DND-41 (cell line): ENCODE data around the gene EML1.

ENCODE experiments used
- ATAC-seq: fragments of 200-7000 bp; cut with Tn5 transposase; 3 replicates; pipeline ENCODE4 v1.9.1; 2021; ENCODE audit warnings: low read depth; ENCODE audit not compliant: insufficient read depth
- DNase-seq: peaks from one replicate; pipeline ENCODE4 v3.0.0-alpha.2; 2020
- H2AFZ ChIP-seq: 2 replicates; pipeline ENCODE4 v1.6.0; 2012; ENCODE audit warnings: low read depth, low read length
- H3K27ac ChIP-seq: 2 replicates; pipeline ENCODE4 v1.5.1; 2012; ENCODE audit warnings: low read length, inconsistent platforms
- H3K27me3 ChIP-seq: fragments of 200-600 bp; sonication (generic); 2 replicates; pipeline ENCODE4 v1.6.0; 2012; ENCODE audit warnings: low read length, mild to moderate bottlenecking, inconsistent platforms; ENCODE audit not compliant: insufficient read depth, poor library complexity
- H3K36me3 ChIP-seq: 2 replicates; pipeline ENCODE4 v1.5.1; 2012; ENCODE audit warnings: low read length, inconsistent platforms; ENCODE audit not compliant: insufficient read depth
- H3K4me1 ChIP-seq: 2 replicates; pipeline ENCODE4 v1.5.1; 2012; ENCODE audit warnings: mild to moderate bottlenecking, low read length; ENCODE audit not compliant: insufficient read depth
- H3K4me2 ChIP-seq: 2 replicates; pipeline ENCODE4 v1.6.0; 2012; ENCODE audit warnings: mild to moderate bottlenecking, moderate library complexity, low read length, inconsistent platforms; ENCODE audit not compliant: insufficient read depth
- H3K4me3 ChIP-seq, 2 experiments: fragments of 200-600 bp in 1 of 2; shearing (Covaris generic) in 1 of 2; 2 replicates each; pipeline ENCODE4 v1.5.1; 2012 to 2016; ENCODE audit warnings: inconsistent platforms in 2 of 2, low read length in 2 of 2, mild to moderate bottlenecking in 2 of 2, low read depth in 1 of 2, moderate library complexity in 1 of 2
- H3K79me2 ChIP-seq: 2 replicates; pipeline ENCODE4 v1.6.0; 2012; ENCODE audit warnings: low read length, inconsistent platforms; ENCODE audit not compliant: insufficient read depth
- H3K9ac ChIP-seq: 2 replicates; pipeline ENCODE4 v1.6.0; 2012; ENCODE audit warnings: low read depth, mild to moderate bottlenecking, inconsistent platforms, low read length, moderate library complexity
- H3K9me3 ChIP-seq: 2 replicates; pipeline ENCODE4 v1.5.1; 2012; ENCODE audit warnings: low read length, moderate library complexity, mild to moderate bottlenecking, inconsistent platforms; ENCODE audit not compliant: insufficient read depth, severe bottlenecking
- H4K20me1 ChIP-seq: 2 replicates; pipeline ENCODE4 v1.6.0; 2012; ENCODE audit warnings: low read length; ENCODE audit not compliant: insufficient read depth
- EZH2 ChIP-seq: IDR thresholded peaks from 3 replicates; pipeline ENCODE4 v1.6.1; 2012; ENCODE audit warnings: borderline replicate concordance, low read depth, mild to moderate bottlenecking, moderate library complexity, low read length, inconsistent platforms; ENCODE audit not compliant: severe bottlenecking
- TF ChIP-seq, protein P1 (sequence below): IDR thresholded peaks from 2 replicates; pipeline ENCODE4 v1.5.1; 2012; ENCODE audit warnings: borderline replicate concordance, low read length, moderate library complexity, mild to moderate bottlenecking; ENCODE audit not compliant: poor library complexity, severe bottlenecking; ENCODE audit errors: extremely low read depth

The EML1 gene

DNA sequence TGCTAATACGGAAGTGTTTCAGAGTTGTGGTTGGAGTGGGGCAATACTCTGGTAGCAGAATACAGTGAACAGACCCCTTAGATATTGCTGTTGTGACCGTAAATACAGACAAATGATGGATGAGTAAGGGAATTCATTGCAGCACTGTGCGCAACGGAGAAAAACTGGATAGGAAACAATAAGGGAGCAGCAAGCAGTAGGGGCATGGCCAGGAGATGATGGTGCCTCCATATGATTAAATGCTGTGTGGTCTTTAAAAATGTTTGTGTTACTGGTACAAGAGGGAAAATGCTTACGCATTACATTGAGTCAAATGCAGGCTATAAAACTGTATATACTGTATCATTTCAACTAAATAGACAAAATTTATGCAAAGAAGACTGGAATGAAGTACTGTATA, 61.6 kb downstream of the EML1 start:
- no peaks in the 10 kb centered on the region for H4K20me1 ChIP-seq
- H3K27ac ChIP-seq, result no peak overlapping the region
- H2AFZ ChIP-seq, result no peak overlapping the region
- ATAC-seq, result no peak
- no peak overlapping the region for H3K9ac ChIP-seq
- no peaks in the 10 kb centered on the region for H3K9me3 ChIP-seq
- TF ChIP-seq, protein P1, sequence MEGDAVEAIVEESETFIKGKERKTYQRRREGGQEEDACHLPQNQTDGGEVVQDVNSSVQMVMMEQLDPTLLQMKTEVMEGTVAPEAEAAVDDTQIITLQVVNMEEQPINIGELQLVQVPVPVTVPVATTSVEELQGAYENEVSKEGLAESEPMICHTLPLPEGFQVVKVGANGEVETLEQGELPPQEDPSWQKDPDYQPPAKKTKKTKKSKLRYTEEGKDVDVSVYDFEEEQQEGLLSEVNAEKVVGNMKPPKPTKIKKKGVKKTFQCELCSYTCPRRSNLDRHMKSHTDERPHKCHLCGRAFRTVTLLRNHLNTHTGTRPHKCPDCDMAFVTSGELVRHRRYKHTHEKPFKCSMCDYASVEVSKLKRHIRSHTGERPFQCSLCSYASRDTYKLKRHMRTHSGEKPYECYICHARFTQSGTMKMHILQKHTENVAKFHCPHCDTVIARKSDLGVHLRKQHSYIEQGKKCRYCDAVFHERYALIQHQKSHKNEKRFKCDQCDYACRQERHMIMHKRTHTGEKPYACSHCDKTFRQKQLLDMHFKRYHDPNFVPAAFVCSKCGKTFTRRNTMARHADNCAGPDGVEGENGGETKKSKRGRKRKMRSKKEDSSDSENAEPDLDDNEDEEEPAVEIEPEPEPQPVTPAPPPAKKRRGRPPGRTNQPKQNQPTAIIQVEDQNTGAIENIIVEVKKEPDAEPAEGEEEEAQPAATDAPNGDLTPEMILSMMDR, result no peak
- no peak for TF ChIP-seq EZH2
- H3K27me3 ChIP-seq, result peaks cover 34% of the 10 kb centered on the region
- no peaks in the 10 kb centered on the region for H3K4me1 ChIP-seq
- DNase-seq, result no peak
- no peaks in the 10 kb centered on the region for H3K36me3 ChIP-seq
- no peaks in the 10 kb centered on the region for H3K79me2 ChIP-seq
- H3K4me3 ChIP-seq, result no peak overlapping the region
- no peak overlapping the region for H3K4me2 ChIP-seq

DNA sequence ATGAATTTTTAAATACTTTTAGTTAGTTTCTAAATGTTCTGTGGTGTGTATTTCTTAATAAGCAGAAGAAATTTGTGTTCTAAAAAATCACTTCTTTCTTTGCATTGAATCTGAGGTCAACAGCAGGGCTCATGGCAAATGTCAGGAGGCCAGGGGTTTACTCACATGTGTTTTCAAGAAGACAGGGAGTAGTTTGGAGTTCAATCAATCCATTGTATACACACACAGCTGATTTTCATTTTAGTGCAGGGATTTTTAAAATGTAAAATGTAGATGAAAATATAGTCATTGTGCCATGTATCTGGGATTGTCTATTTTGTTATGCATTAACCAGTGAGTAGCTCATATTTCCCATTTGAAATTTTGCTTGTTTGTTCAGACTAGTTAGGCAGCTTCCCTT, 62.1 kb downstream of the EML1 start:
- no peaks in the 10 kb centered on the region for H3K9me3 ChIP-seq
- no peak overlapping the region for H3K4me2 ChIP-seq
- ATAC-seq, result no peak
- TF ChIP-seq EZH2, result no peak
- TF ChIP-seq, protein P1, result no peak
- H3K4me1 ChIP-seq, result no peaks in the 10 kb centered on the region
- no peak overlapping the region for H3K9ac ChIP-seq
- peaks cover 37% of the 10 kb centered on the region for H3K27me3 ChIP-seq
- no peak overlapping the region for H2AFZ ChIP-seq
- no peak for DNase-seq
- no peaks in the 10 kb centered on the region for H3K36me3 ChIP-seq
- H4K20me1 ChIP-seq, result no peaks in the 10 kb centered on the region
- H3K27ac ChIP-seq, result no peak overlapping the region
- H3K79me2 ChIP-seq, result no peaks in the 10 kb centered on the region
- H3K4me3 ChIP-seq, result no peak overlapping the region

DNA sequence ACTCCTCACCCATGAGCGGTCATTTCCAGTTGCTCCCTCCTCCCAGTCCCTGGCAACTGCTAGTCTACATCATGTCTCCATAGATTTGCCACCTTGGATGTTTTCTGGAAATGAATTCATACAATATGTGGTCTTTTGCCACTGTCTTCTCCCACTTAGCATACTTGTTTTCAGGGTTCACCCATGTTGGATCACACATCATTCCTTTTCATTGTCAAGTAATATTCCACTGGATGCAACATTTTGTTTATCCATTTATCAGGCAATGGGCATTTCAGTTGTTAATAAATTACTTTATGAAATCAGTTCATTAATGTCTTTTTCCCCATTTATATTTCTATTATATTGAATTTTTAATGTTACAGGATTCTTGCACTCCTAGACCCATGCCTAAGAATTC, 64.3 kb downstream of the EML1 start:
- no peak overlapping the region for H3K27ac ChIP-seq
- ATAC-seq (no peak), DNase-seq (no peak)
- H3K9ac ChIP-seq, result no peak overlapping the region
- no peaks in the 10 kb centered on the region for H3K36me3 ChIP-seq
- no peaks in the 10 kb centered on the region for H3K79me2 ChIP-seq
- no peak for TF ChIP-seq EZH2
- TF ChIP-seq, protein P1, result no peak
- H4K20me1 ChIP-seq, result no peaks in the 10 kb centered on the region
- no peak overlapping the region for H3K4me3 ChIP-seq
- no peaks in the 10 kb centered on the region for H3K4me1 ChIP-seq
- H3K9me3 ChIP-seq, result no peaks in the 10 kb centered on the region
- H2AFZ ChIP-seq, result no peak overlapping the region
- H3K4me2 ChIP-seq, result no peak overlapping the region
- peaks cover 44% of the 10 kb centered on the region for H3K27me3 ChIP-seq

DNA sequence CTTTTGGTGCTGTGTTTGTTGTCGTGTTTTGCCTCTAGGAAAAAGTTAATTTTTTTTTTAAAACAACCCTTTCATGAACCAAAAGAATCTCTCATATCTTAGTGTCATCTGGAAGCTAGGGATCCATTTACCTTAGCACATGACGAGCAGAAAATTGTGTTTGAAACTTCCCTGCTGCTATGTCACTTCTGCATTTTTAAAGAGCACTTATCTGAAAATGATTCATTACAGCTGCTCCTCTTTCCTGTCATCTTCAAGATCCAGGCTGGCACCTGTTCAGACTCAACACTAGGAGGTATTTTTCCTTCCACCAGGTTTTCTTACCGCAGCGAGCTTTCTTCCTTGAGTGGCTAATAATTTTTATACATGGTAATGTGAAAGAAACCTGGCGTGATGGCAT, 67.0 kb downstream of the EML1 start:
- Histone ChIP-seq H3K4me1 (no peaks in the 10 kb centered on the region), H3K9me3 (no peaks in the 10 kb centered on the region), H3K9ac (no peak overlapping the region), H3K4me3 (no peak overlapping the region), H3K36me3 (no peaks in the 10 kb centered on the region), H2AFZ (no peak overlapping the region), H4K20me1 (no peaks in the 10 kb centered on the region), H3K27me3 (peaks cover 43% of the 10 kb centered on the region), H3K27ac (no peak overlapping the region), H3K79me2 (no peaks in the 10 kb centered on the region), H3K4me2 (no peak overlapping the region)
- DNase-seq, result no peak
- ATAC-seq, result no peak
- no peak for TF ChIP-seq EZH2
- TF ChIP-seq, protein P1, result no peak
